GM21390 (cell line): ENCODE results near the gene SLCO6A1.

Experiments used
- ATAC-seq: cut with Tn5 transposase; IDR thresholded peaks from one replicate; pipeline ENCODE4 v1.9.1; 2021; ENCODE audit not compliant: unreplicated experiment

Gene SLCO6A1

DNA sequence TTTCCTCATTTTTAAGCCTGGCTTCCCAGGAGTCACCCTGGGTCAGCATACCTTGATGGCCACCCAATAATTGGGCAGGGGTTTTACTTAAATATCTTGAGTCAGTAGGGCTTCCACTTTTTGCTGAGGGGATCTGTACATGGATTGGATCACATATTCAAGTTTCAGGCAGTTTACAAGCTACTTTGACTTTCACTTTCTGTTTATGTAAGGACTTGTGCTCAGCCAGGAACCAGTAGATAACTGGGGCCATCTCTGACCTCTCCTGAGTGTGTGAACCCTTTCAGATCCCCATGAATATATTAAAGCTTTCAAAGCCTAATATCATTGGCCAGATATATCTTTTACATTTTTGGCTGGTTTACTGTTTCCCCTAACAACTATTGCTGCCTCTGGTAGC lies 45.1 kb downstream of the SLCO6A1 start:
- ATAC-seq = peak; percentile 92

GRCh38 chr5:102451082-102451481 lies 47.7 kb downstream of the SLCO6A1 start:
- no peak for ATAC-seq

- ATAC-seq = no peak
Measured at GRCh38 chr5:102450313-102450990, 48.3 kb downstream of the SLCO6A1 start.

DNA sequence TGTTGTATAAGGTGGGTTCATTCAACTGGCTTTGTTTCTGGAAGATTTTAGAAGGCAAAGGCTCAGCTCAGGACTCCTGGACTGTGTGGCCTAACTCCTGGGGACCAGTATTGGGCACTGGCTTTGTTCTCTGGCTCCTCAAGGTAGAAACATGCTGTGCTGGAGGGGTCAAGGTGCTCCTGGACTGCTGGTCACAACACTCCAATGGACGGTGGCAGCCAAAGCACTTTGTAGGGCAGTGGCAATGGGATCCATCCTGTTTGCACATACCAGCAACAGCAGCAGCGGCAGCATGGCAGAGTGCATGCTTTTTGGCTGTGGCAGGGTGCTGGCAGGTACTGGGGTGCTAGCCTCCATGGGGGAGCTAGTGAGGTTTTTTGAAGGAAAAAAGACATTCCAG lies 65.3 kb downstream of the SLCO6A1 start:
- ATAC-seq = no peak

DNA sequence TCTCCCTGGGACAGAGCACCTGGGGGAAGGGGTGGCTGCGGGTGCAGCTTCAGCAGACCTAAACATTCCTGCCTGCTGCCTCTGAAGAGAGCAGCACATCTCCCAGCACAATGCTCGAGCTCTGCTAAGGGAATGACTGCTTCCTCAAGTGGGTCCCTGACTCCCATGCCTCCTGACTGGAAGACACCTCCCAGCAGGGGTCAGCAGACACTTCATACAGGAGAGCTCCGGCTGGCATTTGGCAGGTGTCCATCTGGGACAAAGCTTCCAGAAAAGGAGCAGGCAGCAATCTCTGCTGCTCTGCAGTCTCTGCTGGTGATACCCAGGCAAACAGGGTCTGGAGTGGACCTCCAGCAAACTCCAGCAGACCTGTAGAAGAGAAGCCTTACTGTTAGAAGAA lies 77.2 kb downstream of the SLCO6A1 start:
- ATAC-seq = no peak

DNA sequence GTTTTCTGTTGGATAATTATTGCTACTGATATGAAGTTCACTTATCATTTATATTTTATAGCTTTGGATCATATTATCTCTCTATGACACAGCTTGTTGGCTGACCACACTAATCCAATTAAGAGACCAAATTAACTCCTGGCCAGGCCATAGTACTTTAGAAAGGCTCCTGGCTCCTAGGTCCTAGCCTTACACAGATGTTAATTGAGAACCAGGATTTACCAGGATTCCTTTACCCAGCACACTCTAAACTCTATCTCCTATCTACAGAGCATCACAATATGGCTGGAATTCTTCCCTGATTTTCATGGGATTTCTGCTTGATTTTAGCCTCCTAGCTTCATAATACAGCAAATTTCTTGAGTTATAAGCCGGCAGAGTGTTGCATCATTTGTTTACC lies 80.3 kb downstream of the SLCO6A1 start:
- ATAC-seq = no peak

GRCh38 chr5:102414448-102414847 lies 84.4 kb downstream of the SLCO6A1 start:
- no peak for ATAC-seq

DNA sequence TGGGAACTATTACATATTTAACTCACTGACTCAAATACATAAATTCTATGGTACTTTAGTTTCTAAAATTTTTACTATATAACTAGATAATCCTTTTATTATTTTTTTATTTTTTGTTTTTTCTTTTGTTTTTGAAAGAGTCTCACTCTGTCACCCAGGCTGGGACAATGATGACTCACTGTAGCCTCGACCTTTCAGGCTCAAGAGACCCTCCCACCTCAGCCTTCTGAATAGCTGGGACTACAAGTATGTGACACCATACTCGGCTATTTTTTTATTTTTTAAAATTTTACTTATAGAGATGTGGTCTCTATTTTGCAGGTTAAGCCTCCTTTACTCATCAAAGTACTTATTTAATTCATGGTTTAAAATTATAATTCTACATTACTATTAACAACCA lies 110.6 kb downstream of the SLCO6A1 start:
- no peak for ATAC-seq

DNA sequence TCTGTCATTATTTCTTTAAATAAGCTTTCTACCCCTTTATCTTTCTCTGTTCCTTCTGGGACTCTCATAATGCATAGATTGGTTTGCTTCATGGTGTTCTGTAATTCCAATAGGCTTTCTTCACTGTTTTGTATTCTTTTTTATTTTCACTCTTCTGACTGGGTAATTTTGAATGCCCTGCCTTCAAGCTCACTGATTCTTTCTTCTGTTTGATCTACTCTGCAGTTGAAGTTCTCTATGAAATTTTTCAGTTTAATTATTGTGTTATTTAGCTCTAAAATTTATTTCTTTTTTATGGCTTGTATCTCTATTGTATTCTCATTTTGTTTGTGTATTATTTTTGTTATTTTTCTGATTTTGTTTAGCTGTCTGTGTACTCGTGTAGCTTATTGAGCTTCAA lies 113.4 kb downstream of the SLCO6A1 start:
- ATAC-seq = no peak

DNA sequence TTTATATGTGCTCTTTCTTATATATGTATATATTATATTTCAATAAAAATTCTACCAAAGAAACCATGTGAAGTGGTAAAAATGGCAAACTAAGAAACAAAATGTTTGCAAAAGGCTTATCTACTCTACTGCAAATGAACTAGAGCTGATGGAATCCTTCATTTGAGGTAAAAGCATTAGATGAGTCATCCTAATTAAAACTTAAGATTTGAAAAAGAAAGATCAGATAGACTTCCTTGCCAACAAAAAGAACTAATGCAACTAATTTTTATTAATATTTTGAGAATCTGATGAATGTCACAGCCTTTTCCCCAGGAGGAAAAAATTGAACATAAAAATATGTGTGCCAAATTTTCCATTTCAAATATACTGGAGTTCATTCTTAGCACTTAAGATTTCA lies 118.6 kb downstream of the SLCO6A1 start:
- no peak for ATAC-seq

DNA sequence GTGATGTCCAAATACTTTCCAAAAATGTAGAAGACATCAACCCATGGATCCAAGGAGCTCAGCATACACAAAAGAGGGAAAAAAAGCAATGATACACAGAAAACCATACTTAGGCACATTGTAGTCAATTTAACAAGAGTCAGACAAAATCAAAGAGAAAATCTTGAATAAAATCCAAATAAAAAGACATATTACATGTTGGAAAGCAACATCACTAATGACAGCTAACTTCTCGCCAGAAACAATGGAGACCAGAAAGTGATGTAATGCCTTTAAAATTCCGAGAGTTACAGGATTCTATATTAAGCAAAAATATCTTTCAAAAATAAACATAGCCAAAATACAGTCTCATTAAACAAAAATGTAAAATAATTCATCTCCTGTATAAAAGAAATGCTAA lies 122.9 kb downstream of the SLCO6A1 start:
- no peak for ATAC-seq

GRCh38 chr5:102375272-102375671 lies 123.5 kb downstream of the SLCO6A1 start:
- no peak for ATAC-seq

DNA sequence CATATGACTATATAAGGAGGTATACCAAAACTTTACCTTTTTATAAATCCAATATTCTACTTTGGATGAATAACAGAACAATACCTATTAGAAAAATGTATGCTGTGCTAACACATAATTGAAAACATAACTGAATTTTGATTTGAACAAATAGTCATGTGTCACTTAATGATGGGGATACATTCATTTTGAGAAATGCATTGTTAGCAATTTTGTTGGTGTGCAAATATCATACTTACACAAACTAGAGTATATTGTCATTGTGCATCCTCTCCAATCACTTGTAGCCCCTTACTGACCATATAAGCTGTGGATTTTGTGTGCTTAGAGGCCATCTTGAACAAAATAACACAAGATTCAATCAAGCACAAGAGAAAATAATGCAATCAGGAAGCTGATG lies 130.4 kb downstream of the SLCO6A1 start:
- ATAC-seq = no peak

GRCh38 chr5:102341681-102342288 lies 157.0 kb downstream of the SLCO6A1 start:
- ATAC-seq = no peak

DNA sequence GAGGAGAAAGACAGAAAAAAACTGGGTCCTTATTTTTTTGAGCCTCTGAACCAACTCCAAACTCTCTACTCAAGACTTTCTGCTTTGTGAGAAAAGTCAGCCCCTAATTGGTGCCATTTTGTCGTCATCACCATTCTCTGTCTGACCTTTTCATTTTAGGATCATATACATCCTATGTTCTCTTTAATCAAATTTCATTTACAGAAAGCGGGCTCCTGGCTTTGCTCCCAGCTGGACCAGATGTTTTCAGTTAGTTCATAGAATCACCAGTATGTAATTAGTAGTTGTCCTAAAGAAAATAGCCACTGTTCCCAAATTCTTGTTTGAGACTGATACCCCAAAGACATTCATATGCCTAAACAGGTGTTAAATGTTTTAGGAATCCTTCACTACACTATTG lies 174.1 kb downstream of the SLCO6A1 start:
- no peak for ATAC-seq
